HEK293 (cell line): ENCODE data around the gene CDK2.
A peak's percentile ranks its signal among the peaks of the same experiment; 100 is the strongest.

Source experiments
- AEBP2 ChIP-seq: fragments of 450-650 bp; formaldehyde crosslinking; IDR thresholded peaks from 2 replicates; pipeline ENCODE4 v1.5.1; 2016; ENCODE audit warnings: missing biosample characterization, missing genetic modification characterization, borderline replicate concordance
- GLI2 ChIP-seq: fragments of 450-650 bp; formaldehyde crosslinking; IDR thresholded peaks from 2 replicates; pipeline ENCODE4; 2017; ENCODE audit warnings: missing biosample characterization, missing genetic modification characterization, low read depth, borderline replicate concordance
- MYNN ChIP-seq: fragments of 450-650 bp; formaldehyde crosslinking; IDR thresholded peaks from 2 replicates; pipeline ENCODE4 v1.5.1; 2016; ENCODE audit warnings: missing biosample characterization, missing genetic modification characterization, borderline replicate concordance
- OSR2 ChIP-seq: fragments of 450-650 bp; formaldehyde crosslinking; IDR thresholded peaks from 2 replicates; pipeline ENCODE4 v1.5.1; 2016; ENCODE audit warnings: missing biosample characterization, missing genetic modification characterization
- SP3 ChIP-seq: fragments of 450-650 bp; formaldehyde crosslinking; IDR thresholded peaks from 2 replicates; pipeline ENCODE4 v1.5.1; 2016; ENCODE audit warnings: missing biosample characterization, missing genetic modification characterization
- TRIM28 ChIP-seq: IDR thresholded peaks from 2 replicates; pipeline ENCODE4 v1.6.1; 2011; ENCODE audit warnings: low read length, control low read depth, borderline replicate concordance
- ZBTB11 ChIP-seq: fragments of 450-650 bp; formaldehyde crosslinking; conservative IDR thresholded peaks from 2 replicates; pipeline ENCODE4 v1.5.1; 2016; ENCODE audit warnings: low read depth, missing biosample characterization, missing genetic modification characterization
- ZNF114 ChIP-seq: fragments of 450-650 bp; formaldehyde crosslinking; IDR thresholded peaks from 2 replicates; pipeline ENCODE4 v1.5.0; 2017; ENCODE audit warnings: missing biosample characterization, missing genetic modification characterization
- ZNF138 ChIP-seq: fragments of 450-650 bp; formaldehyde crosslinking; IDR thresholded peaks from 2 replicates; pipeline ENCODE4 v1.5.1; 2016; ENCODE audit warnings: missing biosample characterization, missing genetic modification characterization, borderline replicate concordance
- ZNF175 ChIP-seq: fragments of 450-650 bp; formaldehyde crosslinking; IDR thresholded peaks from 2 replicates; pipeline ENCODE4 v1.5.1; 2016; ENCODE audit warnings: missing biosample characterization, missing genetic modification characterization
- ZNF19 ChIP-seq: fragments of 450-650 bp; formaldehyde crosslinking; IDR thresholded peaks from 2 replicates; pipeline ENCODE4; 2016; ENCODE audit warnings: missing biosample characterization, missing genetic modification characterization, low read depth
- ZNF211 ChIP-seq: fragments of 450-650 bp; formaldehyde crosslinking; IDR thresholded peaks from 2 replicates; pipeline ENCODE4 v1.5.1; 2016; ENCODE audit warnings: low read depth, missing biosample characterization, missing genetic modification characterization
- ZNF223 ChIP-seq: fragments of 450-650 bp; formaldehyde crosslinking; IDR thresholded peaks from 2 replicates; pipeline ENCODE4 v1.5.1; 2016; ENCODE audit warnings: missing biosample characterization, missing genetic modification characterization
- ZNF24 ChIP-seq: fragments of 450-650 bp; formaldehyde crosslinking; IDR thresholded peaks from 2 replicates; pipeline ENCODE4 v1.5.1; 2016; ENCODE audit warnings: missing biosample characterization, missing genetic modification characterization
- ZNF280D ChIP-seq: fragments of 450-650 bp; formaldehyde crosslinking; IDR thresholded peaks from 2 replicates; pipeline ENCODE4 v1.5.1; 2016; ENCODE audit warnings: missing biosample characterization, missing genetic modification characterization
- ZNF311 ChIP-seq: fragments of 450-650 bp; formaldehyde crosslinking; IDR thresholded peaks from 2 replicates; pipeline ENCODE4 v1.5.1; 2017; ENCODE audit warnings: missing biosample characterization, missing genetic modification characterization, borderline replicate concordance
- ZNF558 ChIP-seq: fragments of 450-650 bp; formaldehyde crosslinking; IDR thresholded peaks from 2 replicates; pipeline ENCODE4 v1.5.1; 2016; ENCODE audit warnings: missing biosample characterization, missing genetic modification characterization
- ZNF585B ChIP-seq: fragments of 450-650 bp; formaldehyde crosslinking; IDR thresholded peaks from 2 replicates; pipeline ENCODE4 v1.5.1; 2016; ENCODE audit warnings: missing biosample characterization, missing genetic modification characterization
- ZNF621 ChIP-seq: fragments of 450-650 bp; formaldehyde crosslinking; IDR thresholded peaks from 2 replicates; pipeline ENCODE4 v1.5.1; 2017; ENCODE audit warnings: missing biosample characterization, missing genetic modification characterization
- ZNF624 ChIP-seq: fragments of 450-650 bp; formaldehyde crosslinking; IDR thresholded peaks from 2 replicates; pipeline ENCODE4 v1.5.1; 2017; ENCODE audit warnings: missing biosample characterization, missing genetic modification characterization
- ZNF677 ChIP-seq: fragments of 450-650 bp; IDR thresholded peaks from 2 replicates; pipeline ENCODE4 v1.5.0; 2018; ENCODE audit warnings: missing biosample characterization, mild to moderate bottlenecking, missing genetic modification characterization, moderate library complexity
- ZNF785 ChIP-seq: fragments of 450-650 bp; formaldehyde crosslinking; IDR thresholded peaks from 2 replicates; pipeline ENCODE4 v1.5.1; 2016; ENCODE audit warnings: missing biosample characterization, missing genetic modification characterization
- ZSCAN16 ChIP-seq: fragments of 450-650 bp; formaldehyde crosslinking; IDR thresholded peaks from 2 replicates; pipeline ENCODE4 v1.5.1; 2016; ENCODE audit warnings: missing biosample characterization, missing genetic modification characterization
- ZSCAN30 ChIP-seq: fragments of 450-650 bp; IDR thresholded peaks from 2 replicates; pipeline ENCODE4 v1.5.1; 2018; ENCODE audit warnings: missing biosample characterization, mild to moderate bottlenecking, missing genetic modification characterization, moderate library complexity
- TF ChIP-seq, protein P1 (sequence below): fragments of 450-650 bp; formaldehyde crosslinking; IDR thresholded peaks from 2 replicates; pipeline ENCODE4 v1.5.1; 2016; ENCODE audit warnings: missing biosample characterization, missing genetic modification characterization
- TF ChIP-seq, protein P2 (sequence below): fragments of 450-650 bp; formaldehyde crosslinking; IDR thresholded peaks from 2 replicates; pipeline ENCODE4 v1.5.1; 2016; ENCODE audit warnings: missing biosample characterization, missing genetic modification characterization
- TF ChIP-seq, protein P3 (sequence below): fragments of 450-650 bp; formaldehyde crosslinking; optimal IDR thresholded peaks from 2 replicates; pipeline ENCODE3; 2016; ENCODE audit warnings: missing biosample characterization, mild to moderate bottlenecking, missing genetic modification characterization

CDK2 gene

DNA sequence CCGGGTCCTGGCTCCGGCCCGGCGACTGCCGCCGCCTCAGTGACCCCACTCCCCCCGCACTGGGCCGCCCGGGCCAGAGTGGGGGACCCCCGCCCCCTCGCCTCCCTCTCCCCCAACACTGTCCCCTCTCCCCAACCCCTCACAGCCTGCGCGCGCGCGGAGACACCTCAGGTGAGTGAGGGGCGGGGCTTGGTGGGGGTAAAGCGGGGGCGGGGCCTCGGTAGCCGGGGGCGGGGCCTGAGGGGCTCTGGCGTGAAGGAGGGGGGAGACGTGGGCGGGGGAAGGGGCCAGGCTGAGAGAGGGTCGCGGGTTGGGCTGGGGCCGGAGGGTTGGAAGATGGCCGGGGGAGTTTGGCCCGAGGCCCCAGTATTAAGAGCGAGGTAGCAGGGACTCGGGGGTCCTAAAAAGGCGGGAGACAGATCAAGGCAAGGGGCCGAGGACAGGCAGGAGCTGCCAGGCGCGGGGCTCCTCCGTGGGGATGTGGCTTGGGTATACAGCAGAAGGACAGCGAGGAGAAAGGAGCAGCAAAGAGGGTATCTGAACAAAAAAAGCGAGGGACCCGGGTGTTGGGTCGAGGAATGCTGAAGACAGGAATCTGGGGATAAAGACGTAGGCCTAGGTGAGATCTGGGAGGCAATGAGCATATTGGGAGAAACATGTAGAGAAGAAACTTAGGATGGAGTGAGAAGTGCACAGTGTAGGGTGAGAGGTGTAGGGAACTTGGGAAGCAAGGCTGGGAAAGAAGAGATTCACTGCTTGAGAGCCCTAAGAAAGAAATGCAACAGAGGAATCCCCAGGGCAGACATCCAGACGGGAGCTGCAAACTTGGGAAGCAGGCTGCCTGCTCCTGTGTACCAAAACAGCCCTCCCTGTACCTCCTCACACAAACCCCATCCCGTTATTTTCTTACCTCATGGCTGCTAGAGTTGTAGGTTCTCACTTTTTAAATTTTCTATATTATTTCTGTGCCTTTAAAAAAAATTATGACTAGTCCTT, 41.2 kb downstream of the CDK2 start (continued):
- TF ChIP-seq OSR2 (tag by site-specific recombination) (no peak), ZNF624 (tag by site-specific recombination) (no peak), ZBTB11 (tag by site-specific recombination) (0 out of 2 replicates have a peak, but pooled peaks have one; percentile 10), AEBP2 (tag by site-specific recombination) (no peak), ZSCAN16 (tag by site-specific recombination) (no peak), ZNF621 (tag by site-specific recombination) (no peak), TRIM28 (no peak), MYNN (tag by site-specific recombination) (no peak), ZNF280D (tag by site-specific recombination) (no peak), ZNF677 (tag by site-specific recombination) (no peak), ZNF24 (tag by site-specific recombination) (no peak), ZNF19 (no peak), ZNF311 (tag by site-specific recombination) (no peak), ZNF175 (no peak), ZNF223 (tag by site-specific recombination) (no peak), ZNF138 (no peak), ZNF558 (tag by site-specific recombination) (no peak), ZNF785 (tag by site-specific recombination) (no peak), ZSCAN30 (tag by site-specific recombination) (no peak), SP3 (0 out of 2 replicates have a peak, but pooled peaks have one; percentile 22), ZNF585B (tag by site-specific recombination) (no peak), ZNF211 (tag by site-specific recombination) (no peak), GLI2 (tag by site-specific recombination) (no peak), ZNF114 (tag by site-specific recombination) (no peak)
- TF ChIP-seq, protein P1, sequence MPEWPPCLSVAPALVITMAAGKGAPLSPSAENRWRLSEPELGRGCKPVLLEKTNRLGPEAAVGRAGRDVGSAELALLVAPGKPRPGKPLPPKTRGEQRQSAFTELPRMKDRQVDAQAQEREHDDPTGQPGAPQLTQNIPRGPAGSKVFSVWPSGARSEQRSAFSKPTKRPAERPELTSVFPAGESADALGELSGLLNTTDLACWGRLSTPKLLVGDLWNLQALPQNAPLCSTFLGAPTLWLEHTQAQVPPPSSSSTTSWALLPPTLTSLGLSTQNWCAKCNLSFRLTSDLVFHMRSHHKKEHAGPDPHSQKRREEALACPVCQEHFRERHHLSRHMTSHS (tag by site-specific recombination) = no peak
- TF ChIP-seq, protein P2, sequence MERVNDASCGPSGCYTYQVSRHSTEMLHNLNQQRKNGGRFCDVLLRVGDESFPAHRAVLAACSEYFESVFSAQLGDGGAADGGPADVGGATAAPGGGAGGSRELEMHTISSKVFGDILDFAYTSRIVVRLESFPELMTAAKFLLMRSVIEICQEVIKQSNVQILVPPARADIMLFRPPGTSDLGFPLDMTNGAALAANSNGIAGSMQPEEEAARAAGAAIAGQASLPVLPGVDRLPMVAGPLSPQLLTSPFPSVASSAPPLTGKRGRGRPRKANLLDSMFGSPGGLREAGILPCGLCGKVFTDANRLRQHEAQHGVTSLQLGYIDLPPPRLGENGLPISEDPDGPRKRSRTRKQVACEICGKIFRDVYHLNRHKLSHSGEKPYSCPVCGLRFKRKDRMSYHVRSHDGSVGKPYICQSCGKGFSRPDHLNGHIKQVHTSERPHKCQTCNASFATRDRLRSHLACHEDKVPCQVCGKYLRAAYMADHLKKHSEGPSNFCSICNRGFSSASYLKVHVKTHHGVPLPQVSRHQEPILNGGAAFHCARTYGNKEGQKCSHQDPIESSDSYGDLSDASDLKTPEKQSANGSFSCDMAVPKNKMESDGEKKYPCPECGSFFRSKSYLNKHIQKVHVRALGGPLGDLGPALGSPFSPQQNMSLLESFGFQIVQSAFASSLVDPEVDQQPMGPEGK (tag by site-specific recombination) = 0 out of 2 replicates have a peak, but pooled peaks have one; percentile 10
- TF ChIP-seq, protein P3, sequence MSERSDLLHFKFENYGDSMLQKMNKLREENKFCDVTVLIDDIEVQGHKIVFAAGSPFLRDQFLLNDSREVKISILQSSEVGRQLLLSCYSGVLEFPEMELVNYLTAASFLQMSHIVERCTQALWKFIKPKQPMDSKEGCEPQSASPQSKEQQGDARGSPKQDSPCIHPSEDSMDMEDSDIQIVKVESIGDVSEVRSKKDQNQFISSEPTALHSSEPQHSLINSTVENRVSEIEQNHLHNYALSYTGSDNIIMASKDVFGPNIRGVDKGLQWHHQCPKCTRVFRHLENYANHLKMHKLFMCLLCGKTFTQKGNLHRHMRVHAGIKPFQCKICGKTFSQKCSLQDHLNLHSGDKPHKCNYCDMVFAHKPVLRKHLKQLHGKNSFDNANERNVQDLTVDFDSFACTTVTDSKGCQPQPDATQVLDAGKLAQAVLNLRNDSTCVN (tag by site-specific recombination) = peak; percentile 22
